K562 (cell line): ENCODE results near the gene GLDC. TPM values are rescaled to one million over a fixed set of nuclear protein-coding genes. Genes with fewer than 3 reads are reported as not detected.

Experiments used
- ATAC-seq: fragments of 200-7000 bp; cut with Tn5 transposase; 3 replicates; pipeline ENCODE4 v1.9.1; 2020; ENCODE audit warnings: moderate library complexity
- BruUV-seq: library from RNA; stranded (reverse); fragments of 400-500 nt; replicated peaks from 2 replicates; lab custom pipeline; 2021; lab: Mats Ljungman, UMichigan
- CTCF ChIA-PET: fragments of 300-600 bp; formaldehyde crosslinking; extraction: SDS; loops from one replicate; lab custom pipeline; 2021; ENCODE audit warnings: low intra/inter-chr PET ratio; lab: Yijun Ruan, JAX
- POLR2A ChIA-PET: fragments of 300-600, 350-650 bp; sonication (Branson Sonifier 250); formaldehyde crosslinking; extraction: SDS; loops from one replicate; lab custom pipeline; 2021; ENCODE audit warnings: antibody characterized with exemption, inconsistent platforms; lab: Yijun Ruan, JAX
- DNase-seq, 4 experiments: peaks; one replicate each; pipeline versions ENCODE4 v3.0.0 to v3.0.0-alpha.2; 2011 to 2018; ENCODE audit warnings: low spot score in 3 of 4, mixed read lengths in 3 of 4; ENCODE audit errors: extremely low read depth in 1 of 4
- FAIRE-seq: peaks from 2 replicates; lab custom pipeline; 2011; peaks lifted over from hg19 to GRCh38; lab: Jason Lieb, UNC
- H2AFZ ChIP-seq: 2 replicates; pipeline ENCODE4 v1.6.0; 2011; ENCODE audit warnings: low read depth, low read length, control low read depth, inconsistent platforms
- H3K27ac ChIP-seq: fragments of 200-600 bp; 3 replicates; pipeline ENCODE4 v1.8.0; 2011; ENCODE audit warnings: low read depth, mild to moderate bottlenecking, control low read depth, inconsistent platforms, low read length, moderate library complexity, mixed read lengths; ENCODE audit errors: extremely low read depth
- H3K27me3 ChIP-seq, 2 experiments: fragments of 300-600 bp in 1 of 2; 2 replicates in 1 of 2; 3 replicates in 1 of 2; pipeline versions ENCODE4 v1.6.0 to v1.8.0; 2011; ENCODE audit warnings: inconsistent platforms in 2 of 2, low read length in 2 of 2, mild to moderate bottlenecking in 1 of 2, mixed read lengths in 1 of 2, moderate library complexity in 1 of 2; ENCODE audit not compliant: control insufficient read depth in 2 of 2, insufficient read depth in 2 of 2
- H3K36me3 ChIP-seq: fragments of 300-600 bp; 3 replicates; pipeline ENCODE4 v1.8.0; 2011; ENCODE audit warnings: mild to moderate bottlenecking, low read length, inconsistent platforms; ENCODE audit not compliant: control insufficient read depth, insufficient read depth
- H3K4me1 ChIP-seq, 2 experiments: fragments of 200-600 bp in 1 of 2; replicated peaks in 1 of 2; 2 replicates in 1 of 2; 3 replicates in 1 of 2; pipeline versions ENCODE4 v1.5.1 to v1.8.0; 2011; ENCODE audit warnings: inconsistent platforms in 2 of 2, low read length in 2 of 2, mild to moderate bottlenecking in 1 of 2, mixed read lengths in 1 of 2, moderate library complexity in 1 of 2; ENCODE audit not compliant: control insufficient read depth in 2 of 2, insufficient read depth in 2 of 2
- H3K4me2 ChIP-seq: 2 replicates; pipeline ENCODE4 v1.6.1; 2011; ENCODE audit warnings: low read length, control low read depth, inconsistent platforms, mixed read lengths; ENCODE audit not compliant: insufficient read depth
- H3K4me3 ChIP-seq: fragments of 200-600 bp; sonication (generic), shearing (Covaris generic); 2 replicates; pipeline ENCODE4 v1.5.1; 2016; ENCODE audit warnings: control low read depth, inconsistent platforms
- H3K79me2 ChIP-seq: fragments of 200-600 bp; 3 replicates; pipeline ENCODE4 v1.8.0; 2011; ENCODE audit warnings: low read length, inconsistent platforms; ENCODE audit not compliant: control insufficient read depth, insufficient read depth
- H3K9ac ChIP-seq, 2 experiments: 2 replicates each; pipeline versions ENCODE4 v1.6.0 to v1.6.1; 2011; ENCODE audit warnings: low read depth in 2 of 2, low read length in 2 of 2, control low read depth in 1 of 2, inconsistent platforms in 1 of 2, mild to moderate bottlenecking in 1 of 2, mixed read lengths in 1 of 2; ENCODE audit not compliant: insufficient read depth in 1 of 2
- H3K9me1 ChIP-seq: one replicate; pipeline ENCODE4 v1.6.0; 2011; ENCODE audit warnings: inconsistent platforms, mild to moderate bottlenecking, low read length, moderate library complexity; ENCODE audit not compliant: control insufficient read depth, insufficient read depth
- H3K9me3 ChIP-seq: replicated peaks from 2 replicates; pipeline ENCODE4 v1.5.1; 2011; ENCODE audit warnings: low read depth, low read length, inconsistent platforms; ENCODE audit not compliant: control insufficient read depth, insufficient read depth
- H4K20me1 ChIP-seq: replicated peaks from 2 replicates; pipeline ENCODE4 v1.6.1; 2011; ENCODE audit warnings: low read length, inconsistent platforms, mixed read lengths; ENCODE audit not compliant: control insufficient read depth, insufficient read depth
- BRF2 ChIP-seq: IDR thresholded peaks from 3 replicates; pipeline ENCODE4 v1.6.1; 2011; ENCODE audit warnings: borderline replicate concordance, mild to moderate bottlenecking; ENCODE audit not compliant: insufficient read length, insufficient read depth
- CREBBP ChIP-seq: IDR thresholded peaks from one replicate; pipeline ENCODE4 v1.6.1; 2012; ENCODE audit warnings: low read depth, mild to moderate bottlenecking, control low read depth, inconsistent platforms, low read length
- FIP1L1 ChIP-seq: fragments of 200-400 bp; formaldehyde crosslinking; IDR thresholded peaks from 2 replicates; pipeline ENCODE4 v1.6.1; 2018; ENCODE audit warnings: mild to moderate bottlenecking, low read depth, low read length; ENCODE audit not compliant: poor library complexity, severe bottlenecking
- FOXA3 ChIP-seq, 2 experiments: fragments of 450-650 bp in 1 of 2; sonication (generic) in 1 of 2; formaldehyde crosslinking; IDR thresholded peaks in 1 of 2; conservative IDR thresholded peaks in 1 of 2; 2 replicates each; pipeline versions ENCODE4 v1.4.0 to v1.8.0; 2020 to 2022; ENCODE audit warnings: mild to moderate bottlenecking in 2 of 2, missing genetic modification reagents in 1 of 2
- IRF2 ChIP-seq: sonication (generic); formaldehyde crosslinking; IDR thresholded peaks from 2 replicates; pipeline ENCODE4 v1.8.1; 2022; ENCODE audit warnings: mild to moderate bottlenecking, missing genetic modification reagents
- MAX ChIP-seq: sonication (generic); formaldehyde crosslinking; IDR thresholded peaks from 2 replicates; pipeline ENCODE4 v1.9.0; 2022; ENCODE audit warnings: mild to moderate bottlenecking, missing genetic modification reagents
- MXD1 ChIP-seq: fragments of 250-450 bp; sonication (Bioruptor Pico); IDR thresholded peaks from 2 replicates; pipeline ENCODE4 v1.8.0; 2021; ENCODE audit warnings: borderline replicate concordance, mild to moderate bottlenecking, moderate library complexity; ENCODE audit not compliant: poor library complexity, severe bottlenecking
- NKRF ChIP-seq: fragments of 450-650 bp; IDR thresholded peaks from 2 replicates; pipeline ENCODE4 v1.6.1; 2016; ENCODE audit warnings: borderline replicate concordance
- NR2C1 ChIP-seq, 2 experiments: fragments of 450-650 bp; IDR thresholded peaks; 2 replicates each; pipeline ENCODE4 v1.6.1; 2017; ENCODE audit warnings: mild to moderate bottlenecking in 2 of 2, antibody characterized with exemption in 1 of 2, inconsistent platforms in 1 of 2, missing compliant biosample characterization in 1 of 2, missing genetic modification characterization in 1 of 2
- RREB1 ChIP-seq: fragments of 250-450 bp; sonication (Bioruptor Pico); IDR thresholded peaks from 2 replicates; pipeline ENCODE4 v1.4.0; 2020
- ZNF324 ChIP-seq: fragments of 250-450 bp; sonication (Bioruptor Pico); IDR thresholded peaks from 2 replicates; pipeline ENCODE4 v1.4.0; 2020; ENCODE audit warnings: mild to moderate bottlenecking
- WGBS: fragments of 100-300 bp; shearing (Covaris generic); methylation state at CpG from one replicate; pipeline ENCODE4 v1.1.6; 2016; ENCODE audit warnings: low coverage, mixed read lengths; ENCODE audit not compliant: insufficient coverage; ENCODE audit errors: missing lambda C conversion rate; 5-methylcytosine and 5-hydroxymethylcytosine counted together
- in situ Hi-C: fragments of 300-500 bp; cut with MboI; formaldehyde crosslinking; loops from 4 replicates; pipeline ENCODE4 v1.15.0; 2018; ENCODE audit warnings: inconsistent platforms, mixed read lengths
- intact Hi-C: fragments of 100-400 bp; cut with micrococcal nuclease; formaldehyde crosslinking; loops from 2 replicates; pipeline ENCODE4 v1.14.2; 2022
- polyA plus RNA-seq, 8 experiments: library from polyadenylated mRNA; depleted of rRNA in 4 of 8; stranded (reverse) in 5 of 8; unstranded in 3 of 8; fragments of >200 nt; fragmentation: Nextera tagmentation in 2 of 8; fragmentation: Illumina TruSeq in 1 of 8; extraction: Ambion mirVana in 2 of 8; extraction: Trizol in 1 of 8; gene quantifications; 2 replicates each; pipeline versions ENCODE4 v1.2.1 to v1.2.3, GENCODE V29; 2011 to 2014; ENCODE audit warnings: inconsistent platforms in 1 of 8, missing spikeins in 1 of 8
- total RNA-seq, 7 experiments: library from RNA; depleted of rRNA in 6 of 7; stranded (reverse); fragments of >200 nt in 6 of 7; fragmentation: Illumina TruSeq in 2 of 7; extraction: Trizol in 2 of 7; gene quantifications; 2 replicates each; pipeline versions ENCODE4 v1.2.1 to v1.2.3, GENCODE V29; 2011 to 2021; ENCODE audit warnings: low replicate concordance in 1 of 7

The GLDC gene
- total and polyA plus RNA-seq, 9 of the 15 experiments (the other 6 are each of a cell fraction or from before 2014, with no cell fraction given) = 0.03 to 0.27 (median 0.08) TPM; not detected in 6

GRCh38 chr9:6692433-6692832 lies 46.9 kb upstream of the GLDC start:
- intact Hi-C loops (no loop called here), in situ Hi-C loops (no loop called here)
- no peak for FAIRE-seq
- no peak for DNase-seq
- Histone ChIP-seq H3K27me3 (no peaks in the 10 kb centered on the region), H3K36me3 (no peaks in the 10 kb centered on the region), H2AFZ (no peak overlapping the region), H3K27ac (no peak overlapping the region), H3K4me3 (no peak overlapping the region), H3K79me2 (no peaks in the 10 kb centered on the region), H3K4me2 (no peak overlapping the region), H3K9me3 (no peaks in the 10 kb centered on the region), H4K20me1 (no peaks in the 10 kb centered on the region), H3K4me1 (no peaks in the 10 kb centered on the region), H3K9ac (no peak overlapping the region), H3K9me1 (no peaks in the 10 kb centered on the region)
- 71% methylated on average over 6 of the region's 6 CpGs for WGBS
- BruUV-seq = no TSS peak
- POLR2A ChIA-PET = no interaction called here
- CTCF ChIA-PET = no interaction called here
- ATAC-seq = no peak
- TF ChIP-seq FOXA3 (CRISPR knock-in tag; conservative IDR thresholded peaks at IDR 0.05 in 1 of 2, IDR thresholded peaks at IDR 0.05 in 1 of 2) (no peak), CREBBP (no peak), NKRF (no peak), RREB1 (CRISPR knock-in tag) (no peak), MAX (CRISPR knock-in tag) (no peak), NR2C1 (IDR thresholded peaks at IDR 0.05) (no peak), NR2C1 (tag; IDR thresholded peaks at IDR 0.05) (no peak), FIP1L1 (no peak), IRF2 (CRISPR knock-in tag) (no peak), MXD1 (CRISPR knock-in tag) (no peak), BRF2 (no peak), ZNF324 (CRISPR knock-in tag) (no peak)
